ENCODE measurements around the gene CYP27C1.

CYP27C1 gene

GRCh38 chr2:127134833-127135830 is 85.0 kb downstream of the CYP27C1 start:
- Histone ChIP-seq H3K4me1 (ENCODE audit: control insufficient read depth, insufficient read depth, low read length) (no peaks in the 10 kb centered on the region), H3K36me3 (ENCODE audit: control insufficient read depth, insufficient read depth, low read length) (no peaks in the 10 kb centered on the region), H3K27ac (ENCODE audit: low read depth, low read length) (no peak overlapping the region), H3K9me3 (ENCODE audit: control insufficient read depth, insufficient read depth, low read length) (no peaks in the 10 kb centered on the region), H3K9ac (ENCODE audit: low read depth, low read length) (no peak overlapping the region), H3K27me3 (ENCODE audit: control insufficient read depth, insufficient read depth, low read length) (no peaks in the 10 kb centered on the region), H3K4me3 (ENCODE audit: low read depth, low read length) (no peak overlapping the region)

- no peaks in the 10 kb centered on the region for H3K36me3 ChIP-seq (ENCODE audit: control insufficient read depth, insufficient read depth, low read length)
- H3K27ac ChIP-seq (ENCODE audit: low read depth, low read length), result no peak overlapping the region
- no peak overlapping the region for H3K4me3 ChIP-seq (ENCODE audit: low read depth, low read length)
- H3K9me3 ChIP-seq (ENCODE audit: control insufficient read depth, insufficient read depth, low read length), result no peaks in the 10 kb centered on the region
- no peaks in the 10 kb centered on the region for H3K4me1 ChIP-seq (ENCODE audit: control insufficient read depth, insufficient read depth, low read length)
- H3K27me3 ChIP-seq (ENCODE audit: control insufficient read depth, insufficient read depth, low read length), result no peaks in the 10 kb centered on the region
- no peak overlapping the region for H3K9ac ChIP-seq (ENCODE audit: low read depth, low read length)
Observed at GRCh38 chr2:127134235-127134634, 85.9 kb downstream of the CYP27C1 start.

All from HUES48 (cell line).